SK-N-SH (cell line): ENCODE measurements around the gene TNS4.

Experiments used
- EZH2phosphoT487 ChIP-seq: fragments of 200-600 bp; sonication (generic); IDR thresholded peaks from 2 replicates; pipeline ENCODE4 v1.6.1; 2017; ENCODE audit warnings: low read depth, mixed run types, mild to moderate bottlenecking, antibody characterized with exemption, moderate library complexity, borderline replicate concordance
- POLR2AphosphoS5 ChIP-seq: IDR thresholded peaks from 2 replicates; pipeline ENCODE4 v1.6.1; 2012; ENCODE audit warnings: low read depth, low read length
- TF ChIP-seq, protein P1 (sequence below): fragments of 150-350 bp; IDR thresholded peaks from 2 replicates; pipeline ENCODE4 v1.6.1; 2016; ENCODE audit warnings: mild to moderate bottlenecking, low read depth, low read length
- TF ChIP-seq, protein P2 (sequence below): fragments of 200-600 bp; sonication (generic); IDR thresholded peaks from 2 replicates; pipeline ENCODE4 v1.6.1; 2017; ENCODE audit warnings: antibody characterized with exemption, mild to moderate bottlenecking, moderate library complexity

DNA sequence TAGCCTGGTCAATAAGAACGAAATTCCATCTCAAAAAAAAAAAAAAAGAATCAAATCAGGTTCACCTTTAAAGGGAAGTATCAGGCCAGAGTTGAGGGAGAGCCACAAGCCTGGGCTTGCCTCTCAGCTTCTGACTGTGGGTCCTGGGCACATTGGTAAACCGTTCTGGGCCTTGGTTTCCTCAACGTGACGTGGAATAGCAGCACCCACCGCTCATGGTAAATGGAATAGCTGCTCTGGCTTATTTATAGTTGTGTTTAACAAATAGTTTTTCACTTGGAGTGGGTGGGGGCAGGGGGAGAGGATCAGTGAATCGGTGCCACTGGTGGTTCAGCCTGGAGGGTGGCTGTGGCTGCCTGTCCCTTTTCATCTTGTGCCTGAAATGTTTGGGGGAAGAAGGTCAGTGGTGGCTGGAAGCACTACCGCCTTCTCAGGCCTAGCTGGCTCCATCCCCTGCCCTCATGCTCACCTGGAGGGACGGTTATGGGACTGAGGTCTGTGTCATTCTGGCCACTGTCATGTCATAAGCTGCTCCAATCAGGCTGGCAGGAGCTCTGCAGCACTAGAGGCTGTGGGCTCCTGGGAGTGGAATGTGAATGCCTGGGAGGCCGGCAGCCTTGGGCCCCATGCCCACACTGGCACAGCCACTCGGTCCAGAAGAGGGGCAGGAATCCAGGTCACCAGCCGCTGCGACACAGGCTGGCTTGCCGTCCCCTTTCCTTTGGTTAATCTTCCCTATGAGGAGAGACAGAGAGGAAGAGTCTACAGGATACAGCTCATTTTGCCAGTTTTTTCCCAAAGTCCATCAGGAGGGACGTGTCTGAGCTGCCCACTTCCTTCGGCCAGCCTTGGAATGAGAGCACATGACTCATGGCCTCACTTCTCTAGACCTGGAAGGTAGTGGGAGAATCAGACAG lies 36.9 kb upstream of the TNS4 start:
- TF ChIP-seq, protein P1, sequence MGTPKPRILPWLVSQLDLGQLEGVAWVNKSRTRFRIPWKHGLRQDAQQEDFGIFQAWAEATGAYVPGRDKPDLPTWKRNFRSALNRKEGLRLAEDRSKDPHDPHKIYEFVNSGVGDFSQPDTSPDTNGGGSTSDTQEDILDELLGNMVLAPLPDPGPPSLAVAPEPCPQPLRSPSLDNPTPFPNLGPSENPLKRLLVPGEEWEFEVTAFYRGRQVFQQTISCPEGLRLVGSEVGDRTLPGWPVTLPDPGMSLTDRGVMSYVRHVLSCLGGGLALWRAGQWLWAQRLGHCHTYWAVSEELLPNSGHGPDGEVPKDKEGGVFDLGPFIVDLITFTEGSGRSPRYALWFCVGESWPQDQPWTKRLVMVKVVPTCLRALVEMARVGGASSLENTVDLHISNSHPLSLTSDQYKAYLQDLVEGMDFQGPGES: no peak
- no peak for TF ChIP-seq POLR2AphosphoS5
- TF ChIP-seq, protein P2, sequence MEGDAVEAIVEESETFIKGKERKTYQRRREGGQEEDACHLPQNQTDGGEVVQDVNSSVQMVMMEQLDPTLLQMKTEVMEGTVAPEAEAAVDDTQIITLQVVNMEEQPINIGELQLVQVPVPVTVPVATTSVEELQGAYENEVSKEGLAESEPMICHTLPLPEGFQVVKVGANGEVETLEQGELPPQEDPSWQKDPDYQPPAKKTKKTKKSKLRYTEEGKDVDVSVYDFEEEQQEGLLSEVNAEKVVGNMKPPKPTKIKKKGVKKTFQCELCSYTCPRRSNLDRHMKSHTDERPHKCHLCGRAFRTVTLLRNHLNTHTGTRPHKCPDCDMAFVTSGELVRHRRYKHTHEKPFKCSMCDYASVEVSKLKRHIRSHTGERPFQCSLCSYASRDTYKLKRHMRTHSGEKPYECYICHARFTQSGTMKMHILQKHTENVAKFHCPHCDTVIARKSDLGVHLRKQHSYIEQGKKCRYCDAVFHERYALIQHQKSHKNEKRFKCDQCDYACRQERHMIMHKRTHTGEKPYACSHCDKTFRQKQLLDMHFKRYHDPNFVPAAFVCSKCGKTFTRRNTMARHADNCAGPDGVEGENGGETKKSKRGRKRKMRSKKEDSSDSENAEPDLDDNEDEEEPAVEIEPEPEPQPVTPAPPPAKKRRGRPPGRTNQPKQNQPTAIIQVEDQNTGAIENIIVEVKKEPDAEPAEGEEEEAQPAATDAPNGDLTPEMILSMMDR: no peak
- no peak for TF ChIP-seq EZH2phosphoT487
